ENCODE measurements around the gene CCDC7. TPM values are rescaled to one million over a fixed set of nuclear protein-coding genes. Genes with fewer than 3 reads are reported as not detected.

The CCDC7 gene
- total RNA-seq, 4 donors from 2014 or later, result 34.1 to 114 (median 93.6) TPM

GRCh38 chr10:32680803-32681557 lies 235.0 kb downstream of the CCDC7 start:
- H3K27me3 ChIP-seq, result no peaks in the 10 kb centered on the region
- intact Hi-C loops (cut with DNase I; ENCODE audit: low total_unique reads), result no loop called here
- TF ChIP-seq POLR2A (IDR thresholded peaks at IDR 0.05), result no peak
- TF ChIP-seq CTCF (IDR thresholded peaks at IDR 0.05), result no peak

GRCh38 chr10:32684291-32684690 lies 238.4 kb downstream of the CCDC7 start:
- H3K4me1 ChIP-seq, result no peaks in the 10 kb centered on the region
- no peak for DNase-seq
- TF ChIP-seq CTCF (IDR thresholded peaks at IDR 0.05) (no peak), POLR2A (IDR thresholded peaks at IDR 0.05) (no peak)
- H3K36me3 ChIP-seq, result no peaks in the 10 kb centered on the region
- intact Hi-C loops (cut with DNase I; ENCODE audit: low total_unique reads), result no loop called here
- no peaks in the 10 kb centered on the region for H3K9me3 ChIP-seq
- no peak overlapping the region for H3K27ac ChIP-seq
- H3K4me3 ChIP-seq, result no peak overlapping the region
- H3K27me3 ChIP-seq, result no peaks in the 10 kb centered on the region

More at GRCh38 chr10:32680803-32681557, 235.0 kb downstream of the CCDC7 start:
- Histone ChIP-seq H3K9me3 (no peaks in the 10 kb centered on the region), H3K36me3 (no peaks in the 10 kb centered on the region), H3K4me3 (no peak overlapping the region), H3K27ac (no peak overlapping the region), H3K4me1 (no peaks in the 10 kb centered on the region)
- no peak for DNase-seq

GRCh38 chr10:32687116-32687515 lies 241.2 kb downstream of the CCDC7 start:
- no peak for DNase-seq
- TF ChIP-seq CTCF (IDR thresholded peaks at IDR 0.05), result no peak
- no peak for TF ChIP-seq POLR2A (IDR thresholded peaks at IDR 0.05)
- intact Hi-C loops (cut with DNase I; ENCODE audit: low total_unique reads), result no loop called here
- H3K27ac ChIP-seq, result no peak overlapping the region
- H3K36me3 ChIP-seq, result no peaks in the 10 kb centered on the region
- no peaks in the 10 kb centered on the region for H3K4me1 ChIP-seq
- H3K4me3 ChIP-seq, result no peak overlapping the region
- no peaks in the 10 kb centered on the region for H3K27me3 ChIP-seq
- H3K9me3 ChIP-seq, result no peaks in the 10 kb centered on the region

GRCh38 chr10:32687546-32687945 lies 241.6 kb downstream of the CCDC7 start:
- Histone ChIP-seq H3K36me3 (no peaks in the 10 kb centered on the region), H3K4me3 (no peak overlapping the region), H3K4me1 (no peaks in the 10 kb centered on the region), H3K9me3 (no peaks in the 10 kb centered on the region), H3K27me3 (no peaks in the 10 kb centered on the region), H3K27ac (no peak overlapping the region)
- intact Hi-C loops (cut with DNase I; ENCODE audit: low total_unique reads), result no loop called here
- no peak for DNase-seq
- no peak for TF ChIP-seq POLR2A (IDR thresholded peaks at IDR 0.05)
- no peak for TF ChIP-seq CTCF (IDR thresholded peaks at IDR 0.05)

- H3K4me1 ChIP-seq, result no peaks in the 10 kb centered on the region
- H3K4me3 ChIP-seq, result no peak overlapping the region
- no peak for DNase-seq
- no peaks in the 10 kb centered on the region for H3K27me3 ChIP-seq
- no peaks in the 10 kb centered on the region for H3K36me3 ChIP-seq
- H3K9me3 ChIP-seq, result peaks cover 0 to 4% of the 10 kb centered on the region in 2 donors
- H3K27ac ChIP-seq, result no peak overlapping the region
- intact Hi-C loops (cut with DNase I; ENCODE audit: low total_unique reads), result no loop called here
- TF ChIP-seq CTCF (IDR thresholded peaks at IDR 0.05) (no peak), POLR2A (IDR thresholded peaks at IDR 0.05) (no peak)
Measured at GRCh38 chr10:32692174-32692573, 246.2 kb downstream of the CCDC7 start.
